Osteoblast (primary cell): ENCODE measurements around the gene NFATC4. TPM values are rescaled to one million over a fixed set of nuclear protein-coding genes. Genes with fewer than 3 reads are reported as not detected.
"Not testable (repeated sequence)": the region's sequence is repeated elsewhere in the genome, so short reads cannot be mapped to it uniquely, and the experiment has no call there.

ENCODE experiments used
- DNase-seq: peaks from one replicate; pipeline ENCODE4 v3.0.0; 2011; ENCODE audit warnings: low spot score, mixed read lengths; ENCODE audit not compliant: insufficient read length; ENCODE audit errors: missing footprints
- H2AFZ ChIP-seq: 2 replicates; pipeline ENCODE4 v1.6.0; 2011; ENCODE audit warnings: mild to moderate bottlenecking, low read length
- H3K27ac ChIP-seq: 2 replicates; pipeline ENCODE4 v1.5.1; 2011; ENCODE audit warnings: mild to moderate bottlenecking, low read depth, low read length, moderate library complexity
- H3K27me3 ChIP-seq: 2 replicates; pipeline ENCODE4 v1.6.0; 2012; ENCODE audit warnings: mild to moderate bottlenecking, control low read depth, inconsistent platforms, low read length, moderate library complexity; ENCODE audit not compliant: insufficient read depth
- H3K36me3 ChIP-seq: 2 replicates; pipeline ENCODE4 v1.5.1; 2011; ENCODE audit warnings: mild to moderate bottlenecking, low read length, control low read depth, moderate library complexity; ENCODE audit not compliant: insufficient read depth
- H3K4me1 ChIP-seq: 2 replicates; pipeline ENCODE4 v1.5.1; 2011; ENCODE audit warnings: mild to moderate bottlenecking, low read length, control low read depth, moderate library complexity; ENCODE audit not compliant: insufficient read depth
- H3K4me2 ChIP-seq: 2 replicates; pipeline ENCODE4 v1.6.0; 2011; ENCODE audit warnings: mild to moderate bottlenecking, low read length; ENCODE audit not compliant: insufficient read depth
- H3K4me3 ChIP-seq: fragments of 200-600 bp; sonication (generic); 3 replicates; pipeline ENCODE4 v1.5.1; 2012; ENCODE audit warnings: mild to moderate bottlenecking, low read length, inconsistent platforms; ENCODE audit not compliant: insufficient read depth
- H3K79me2 ChIP-seq: 2 replicates; pipeline ENCODE4 v1.6.0; 2012; ENCODE audit warnings: mild to moderate bottlenecking, low read length, control low read depth, inconsistent platforms; ENCODE audit not compliant: insufficient read depth
- H3K9me3 ChIP-seq: 2 replicates; pipeline ENCODE4 v1.5.1; 2011; ENCODE audit warnings: low read depth, low read length, control low read depth
- H4K20me1 ChIP-seq: 2 replicates; pipeline ENCODE4 v1.6.0; 2012; ENCODE audit warnings: mild to moderate bottlenecking, low read length, control low read depth; ENCODE audit not compliant: insufficient read depth
- CTCF ChIP-seq: IDR thresholded peaks from 2 replicates; pipeline ENCODE4 v1.5.1; 2011; ENCODE audit warnings: mild to moderate bottlenecking, low read depth, low read length, moderate library complexity; ENCODE audit errors: extremely low read depth
- total RNA-seq: library from RNA; depleted of rRNA; stranded (reverse); fragments of >200 nt; gene quantifications from 2 replicates; pipeline ENCODE4 v1.2.3, GENCODE V29; 2012

Gene NFATC4
- total RNA-seq, 1 donor = 107 TPM

- Histone ChIP-seq H3K4me3 (no peak overlapping the region), H4K20me1 (peaks cover 9% of the 10 kb centered on the region), H2AFZ (no peak overlapping the region), H3K27ac (no peak overlapping the region), H3K4me1 (no peaks in the 10 kb centered on the region), H3K4me2 (no peak overlapping the region), H3K79me2 (no peaks in the 10 kb centered on the region), H3K9me3 (no peaks in the 10 kb centered on the region), H3K27me3 (no peaks in the 10 kb centered on the region), H3K36me3 (peaks cover 20% of the 10 kb centered on the region)
- DNase-seq = no peak
- TF ChIP-seq CTCF = no peak
These were observed 14.0 kb downstream of the NFATC4 start for GRCh38 chr14:24382064-24382371.

GRCh38 chr14:24384169-24384568, 16.2 kb downstream of the NFATC4 start:
- no peaks in the 10 kb centered on the region for H3K9me3 ChIP-seq
- no peak overlapping the region for H3K4me2 ChIP-seq
- no peaks in the 10 kb centered on the region for H4K20me1 ChIP-seq
- DNase-seq = no peak
- H3K4me1 ChIP-seq = no peaks in the 10 kb centered on the region
- H3K79me2 ChIP-seq = no peaks in the 10 kb centered on the region
- no peak overlapping the region for H3K27ac ChIP-seq
- H3K27me3 ChIP-seq = no peaks in the 10 kb centered on the region
- no peak for TF ChIP-seq CTCF
- H2AFZ ChIP-seq = no peak overlapping the region
- no peak overlapping the region for H3K4me3 ChIP-seq
- H3K36me3 ChIP-seq = no peaks in the 10 kb centered on the region

- no peak for DNase-seq
- H3K27ac ChIP-seq = no peak overlapping the region
- H4K20me1 ChIP-seq = no peaks in the 10 kb centered on the region
- H3K27me3 ChIP-seq = no peaks in the 10 kb centered on the region
- no peaks in the 10 kb centered on the region for H3K4me1 ChIP-seq
- no peaks in the 10 kb centered on the region for H3K79me2 ChIP-seq
- H3K36me3 ChIP-seq = no peaks in the 10 kb centered on the region
- no peaks in the 10 kb centered on the region for H3K9me3 ChIP-seq
- H3K4me3 ChIP-seq = no peak overlapping the region
- H2AFZ ChIP-seq = no peak overlapping the region
- no peak for TF ChIP-seq CTCF
- no peak overlapping the region for H3K4me2 ChIP-seq
These were observed 17.5 kb downstream of the NFATC4 start for GRCh38 chr14:24385524-24385923.

GRCh38 chr14:24387009-24387345, 19.0 kb downstream of the NFATC4 start:
- no peaks in the 10 kb centered on the region for H4K20me1 ChIP-seq
- H3K9me3 ChIP-seq = no peaks in the 10 kb centered on the region
- no peaks in the 10 kb centered on the region for H3K79me2 ChIP-seq
- H3K4me3 ChIP-seq = no peak overlapping the region
- H3K27ac ChIP-seq = no peak overlapping the region
- H2AFZ ChIP-seq = no peak overlapping the region
- no peaks in the 10 kb centered on the region for H3K36me3 ChIP-seq
- DNase-seq = no peak
- H3K27me3 ChIP-seq = no peaks in the 10 kb centered on the region
- peaks cover under 1% of the 10 kb centered on the region for H3K4me1 ChIP-seq
- H3K4me2 ChIP-seq = no peak overlapping the region
- TF ChIP-seq CTCF = no peak

GRCh38 chr14:24387579-24387978, 19.6 kb downstream of the NFATC4 start:
- not testable (repeated sequence) for H3K36me3 ChIP-seq, H3K27ac ChIP-seq, H3K79me2 ChIP-seq, DNase-seq, H2AFZ ChIP-seq, H3K4me3 ChIP-seq, H3K4me2 ChIP-seq, H3K9me3 ChIP-seq, H3K4me1 ChIP-seq, H4K20me1 ChIP-seq, H3K27me3 ChIP-seq
